Peyer's patch (tissue), 4 donors: ENCODE results near the gene EYA2. TPM values are rescaled to one million over a fixed set of nuclear protein-coding genes. Genes with fewer than 3 reads are reported as not detected.

Experiments used
- DNase-seq, 3 donors: peaks; one replicate each; pipeline ENCODE4 v3.0.0-alpha.2; 2017 to 2019
- H3K27ac ChIP-seq, 4 donors: fragments of 200-600 bp; sonication (generic); one replicate each; pipeline ENCODE4 v1.5.1; 2016 to 2019
- H3K27me3 ChIP-seq, 2 donors: fragments of 200-600 bp; sonication (generic); one replicate each; pipeline ENCODE4 v1.5.1; 2019
- H3K36me3 ChIP-seq, 3 donors: fragments of 200-600 bp; sonication (generic); one replicate each; pipeline ENCODE4 v1.5.1; 2016 to 2019
- H3K4me1 ChIP-seq, 4 donors: fragments of 200-600 bp; sonication (generic); one replicate each; pipeline ENCODE4 v1.5.1; 2016 to 2019
- H3K4me3 ChIP-seq, 4 donors: fragments of 200-600 bp; sonication (generic); 1 replicate in 3 of 4; 2 replicates in 1 of 4; pipeline ENCODE4 v1.5.1; 2016 to 2019; ENCODE audit warnings: mild to moderate bottlenecking in 1 of 4
- H3K9me3 ChIP-seq, 4 donors: fragments of 200-600 bp; sonication (generic); one replicate each; pipeline ENCODE4 v1.5.1; 2016 to 2019; ENCODE audit warnings: mild to moderate bottlenecking in 1 of 4
- POLR2A ChIP-seq, 2 donors: fragments of 450-650 bp; IDR thresholded peaks; one replicate each; pipeline ENCODE4 v1.5.1; 2017; ENCODE audit warnings: antibody characterized with exemption in 2 of 2, mild to moderate bottlenecking in 2 of 2, moderate library complexity in 2 of 2
- total RNA-seq, 4 donors: library from RNA; depleted of rRNA; stranded (reverse); fragments of >200 nt; gene quantifications; one replicate each; pipeline ENCODE4 v1.1.0, GENCODE V29; 2016
- TF ChIP-seq, protein P1 (sequence below), 6 experiments: fragments of 450-650 bp in 4 of 6; fragments of 200-600 bp in 2 of 6; sonication (generic) in 1 of 6; IDR thresholded peaks; one replicate each; pipeline ENCODE4 v1.5.1; 2017 to 2019; ENCODE audit warnings: antibody characterized with exemption in 6 of 6, mild to moderate bottlenecking in 3 of 6, moderate library complexity in 1 of 6

Gene EYA2
- total RNA-seq, 4 donors from 2014 or later: 0.40 to 1.7 TPM; not detected in 2

DNA sequence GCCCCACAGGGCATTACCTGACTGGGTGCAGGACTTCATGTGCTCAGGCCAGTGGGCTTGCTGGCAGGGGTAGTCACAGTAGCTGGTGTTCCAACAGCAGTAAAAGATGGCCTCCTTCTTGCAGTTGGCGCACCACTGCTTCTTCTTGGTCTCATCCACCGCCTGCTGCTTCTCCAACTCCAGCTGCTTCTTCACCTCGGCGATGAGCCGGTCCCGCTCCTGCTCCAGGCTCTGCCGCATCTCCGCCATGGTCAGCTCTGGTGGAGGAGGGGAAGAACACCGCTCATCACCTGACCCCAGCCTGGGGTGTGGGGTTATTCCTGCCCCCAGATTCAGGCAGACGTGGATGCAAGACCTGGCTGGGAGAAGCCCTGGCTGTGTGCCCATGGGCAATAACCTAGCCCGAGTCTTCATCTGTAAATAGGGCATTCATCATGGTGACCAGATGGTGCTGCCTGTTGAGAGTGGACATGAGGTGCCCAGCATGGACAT lies 329.7 kb downstream of the EYA2 start:
- no peak overlapping the region for H3K27ac ChIP-seq
- no peak overlapping the region for H3K4me3 ChIP-seq
- no peak for TF ChIP-seq POLR2A (IDR thresholded peaks at IDR 0.05)
- TF ChIP-seq, protein P1, sequence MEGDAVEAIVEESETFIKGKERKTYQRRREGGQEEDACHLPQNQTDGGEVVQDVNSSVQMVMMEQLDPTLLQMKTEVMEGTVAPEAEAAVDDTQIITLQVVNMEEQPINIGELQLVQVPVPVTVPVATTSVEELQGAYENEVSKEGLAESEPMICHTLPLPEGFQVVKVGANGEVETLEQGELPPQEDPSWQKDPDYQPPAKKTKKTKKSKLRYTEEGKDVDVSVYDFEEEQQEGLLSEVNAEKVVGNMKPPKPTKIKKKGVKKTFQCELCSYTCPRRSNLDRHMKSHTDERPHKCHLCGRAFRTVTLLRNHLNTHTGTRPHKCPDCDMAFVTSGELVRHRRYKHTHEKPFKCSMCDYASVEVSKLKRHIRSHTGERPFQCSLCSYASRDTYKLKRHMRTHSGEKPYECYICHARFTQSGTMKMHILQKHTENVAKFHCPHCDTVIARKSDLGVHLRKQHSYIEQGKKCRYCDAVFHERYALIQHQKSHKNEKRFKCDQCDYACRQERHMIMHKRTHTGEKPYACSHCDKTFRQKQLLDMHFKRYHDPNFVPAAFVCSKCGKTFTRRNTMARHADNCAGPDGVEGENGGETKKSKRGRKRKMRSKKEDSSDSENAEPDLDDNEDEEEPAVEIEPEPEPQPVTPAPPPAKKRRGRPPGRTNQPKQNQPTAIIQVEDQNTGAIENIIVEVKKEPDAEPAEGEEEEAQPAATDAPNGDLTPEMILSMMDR (IDR thresholded peaks at IDR 0.05): no peak
- DNase-seq: no peak
- no peaks in the 10 kb centered on the region for H3K4me1 ChIP-seq
- H3K9me3 ChIP-seq: no peaks in the 10 kb centered on the region
- no peaks in the 10 kb centered on the region for H3K27me3 ChIP-seq
- peaks cover 0 to 99% (median 0%) of the 10 kb centered on the region in 3 donors for H3K36me3 ChIP-seq

DNA sequence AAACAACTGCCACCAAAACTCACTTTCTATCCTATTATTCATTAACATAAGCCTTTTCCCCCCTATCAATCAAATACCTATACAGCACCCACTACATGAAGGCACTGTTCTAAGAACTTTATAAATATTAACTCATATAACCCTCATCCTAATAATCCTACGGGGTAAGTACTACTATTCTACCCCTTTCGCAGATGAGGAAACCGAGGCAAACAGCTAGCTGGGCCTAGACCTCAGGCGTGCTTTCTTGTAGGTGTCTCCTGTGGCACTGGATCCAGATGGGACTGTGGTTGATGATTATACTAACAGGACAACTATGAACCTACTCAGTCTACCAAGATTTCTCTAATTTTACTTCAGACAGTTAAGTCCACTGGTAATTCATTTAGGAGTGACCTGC lies 330.2 kb downstream of the EYA2 start:
- Histone ChIP-seq H3K4me3 (no peak overlapping the region), H3K9me3 (no peaks in the 10 kb centered on the region), H3K36me3 (peaks cover 0 to 99% (median 0%) of the 10 kb centered on the region in 3 donors), H3K27ac (no peak overlapping the region), H3K4me1 (no peaks in the 10 kb centered on the region), H3K27me3 (no peaks in the 10 kb centered on the region)
- TF ChIP-seq, protein P1 (IDR thresholded peaks at IDR 0.05): no peak
- DNase-seq: no peak

DNA sequence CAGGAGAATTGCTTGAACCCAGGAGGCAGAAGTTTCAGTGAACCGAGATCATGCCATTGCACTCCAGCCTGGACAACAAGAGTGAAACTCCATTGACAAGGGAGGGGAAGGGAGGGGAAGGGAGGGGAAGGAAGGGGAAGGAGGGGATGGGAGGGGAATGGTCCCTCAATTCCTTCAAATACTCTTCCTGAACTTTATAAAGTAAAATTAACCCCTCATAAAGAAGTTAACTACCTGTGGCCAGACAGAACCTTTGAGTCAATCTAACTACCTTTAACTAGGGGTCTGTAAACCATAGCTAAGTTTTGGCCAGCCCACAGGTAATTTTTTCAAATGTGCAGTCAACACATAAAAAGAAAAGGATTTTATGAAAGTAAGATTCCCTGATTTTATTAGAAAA lies 330.8 kb downstream of the EYA2 start:
- Histone ChIP-seq H3K27ac (no peak overlapping the region), H3K4me3 (no peak overlapping the region), H3K9me3 (no peaks in the 10 kb centered on the region), H3K4me1 (no peaks in the 10 kb centered on the region), H3K36me3 (peaks cover 0 to 99% (median 0%) of the 10 kb centered on the region in 3 donors), H3K27me3 (no peaks in the 10 kb centered on the region)
- TF ChIP-seq, protein P1 (IDR thresholded peaks at IDR 0.05): no peak
- no peak for TF ChIP-seq POLR2A (IDR thresholded peaks at IDR 0.05)
- DNase-seq: no peak

DNA sequence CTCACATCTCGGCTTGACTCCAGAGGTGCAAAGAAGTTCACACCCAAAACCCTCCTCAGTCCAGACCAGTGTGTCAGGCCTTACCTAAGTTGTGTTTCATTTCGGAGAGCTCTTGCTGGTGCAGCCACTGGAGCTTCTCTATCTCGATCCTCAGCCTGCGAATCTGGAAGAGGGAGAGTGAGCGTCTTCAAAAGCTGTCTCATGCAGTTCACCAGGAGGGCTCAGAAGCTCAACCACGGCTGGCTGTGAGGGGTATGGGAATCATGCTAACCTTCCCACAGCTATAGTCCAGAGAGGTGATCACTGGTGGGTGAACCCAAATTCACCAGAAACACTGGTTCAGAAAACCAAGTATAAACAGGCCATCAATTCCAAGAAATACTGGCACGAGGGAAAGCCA lies 332.5 kb downstream of the EYA2 start:
- Histone ChIP-seq H3K27me3 (no peaks in the 10 kb centered on the region), H3K36me3 (peaks cover 0 to 98% (median 0%) of the 10 kb centered on the region in 3 donors), H3K27ac (no peak overlapping the region), H3K4me3 (no peak overlapping the region), H3K4me1 (no peaks in the 10 kb centered on the region), H3K9me3 (no peaks in the 10 kb centered on the region)
- no peak for DNase-seq
- TF ChIP-seq POLR2A (IDR thresholded peaks at IDR 0.05): no peak
- TF ChIP-seq, protein P1 (IDR thresholded peaks at IDR 0.05): no peak

DNA sequence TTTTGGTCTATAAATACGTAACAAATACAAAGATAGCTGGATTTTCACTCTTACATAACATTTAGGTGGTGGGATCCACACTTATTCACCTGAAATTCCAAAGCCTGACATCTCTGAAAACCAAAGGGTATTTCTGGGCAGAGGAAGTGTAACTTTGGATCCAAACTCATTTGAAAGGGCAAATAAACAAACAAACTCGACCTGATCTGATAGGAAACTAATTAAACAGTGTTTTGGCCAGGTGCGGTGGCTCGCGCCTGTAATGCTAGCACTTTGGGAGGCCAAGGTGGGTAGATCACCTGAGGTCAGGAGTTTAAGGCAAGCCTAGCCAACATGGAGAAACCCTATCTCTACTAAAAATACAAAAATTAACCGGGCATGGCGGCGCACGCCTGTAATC lies 332.9 kb downstream of the EYA2 start:
- H3K4me3 ChIP-seq: no peak overlapping the region
- TF ChIP-seq POLR2A (IDR thresholded peaks at IDR 0.05): no peak
- TF ChIP-seq, protein P1 (IDR thresholded peaks at IDR 0.05): no peak
- no peaks in the 10 kb centered on the region for H3K27me3 ChIP-seq
- H3K4me1 ChIP-seq: no peaks in the 10 kb centered on the region
- H3K9me3 ChIP-seq: no peaks in the 10 kb centered on the region
- H3K36me3 ChIP-seq: peaks cover 0 to 94% (median 0%) of the 10 kb centered on the region in 3 donors
- no peak for DNase-seq
- no peak overlapping the region for H3K27ac ChIP-seq

DNA sequence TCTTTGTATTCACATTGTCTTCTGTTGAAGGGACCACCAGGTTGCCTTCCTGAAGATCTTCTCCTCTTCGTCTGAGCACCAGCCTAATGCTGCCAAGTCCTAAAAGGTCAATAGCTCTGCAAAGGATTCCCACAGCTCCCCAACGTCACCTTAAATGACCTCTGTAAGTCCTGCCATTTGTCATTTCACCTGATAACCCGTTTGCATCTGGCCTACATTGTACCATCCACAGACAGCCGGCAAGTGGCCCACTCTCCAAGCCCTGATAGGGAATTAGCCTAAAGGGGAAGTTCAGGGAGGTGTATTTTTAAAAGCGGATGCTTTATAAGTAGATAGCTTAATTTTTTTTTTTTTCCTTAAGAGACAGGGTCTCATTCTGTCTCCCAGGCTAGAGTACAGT lies 334.0 kb downstream of the EYA2 start:
- TF ChIP-seq POLR2A (IDR thresholded peaks at IDR 0.05): no peak
- TF ChIP-seq, protein P1 (IDR thresholded peaks at IDR 0.05): no peak
- Histone ChIP-seq H3K4me3 (no peak overlapping the region), H3K9me3 (no peaks in the 10 kb centered on the region), H3K4me1 (no peaks in the 10 kb centered on the region), H3K36me3 (peaks cover 0 to 94% (median 0%) of the 10 kb centered on the region in 3 donors), H3K27me3 (no peaks in the 10 kb centered on the region), H3K27ac (no peak overlapping the region)
- DNase-seq: no peak
